Choroid plexus epithelial cell (primary cell): ENCODE results near the gene GPR119.

Source experiments
- DNase-seq: peaks from one replicate; pipeline ENCODE4 v3.0.0-alpha.2; 2010; ENCODE audit warnings: low read depth
- H3K4me3 ChIP-seq: 2 replicates; pipeline ENCODE4 v1.5.1; 2011; ENCODE audit warnings: low read depth, mild to moderate bottlenecking, control low read depth, low read length, moderate library complexity
- CTCF ChIP-seq: conservative IDR thresholded peaks from 2 replicates; pipeline ENCODE4 v1.5.1; 2011; ENCODE audit warnings: low read depth, mild to moderate bottlenecking, control low read depth, inconsistent platforms, low read length, moderate library complexity

Gene GPR119

GRCh38 chrX:130414800-130415199 lies 29.3 kb upstream of the GPR119 start:
- TF ChIP-seq CTCF: no peak
- no peak overlapping the region for H3K4me3 ChIP-seq
- DNase-seq: no peak

GRCh38 chrX:130413415-130413814 lies 27.9 kb upstream of the GPR119 start:
- no peak overlapping the region for H3K4me3 ChIP-seq
- TF ChIP-seq CTCF: no peak
- DNase-seq: peak; percentile 7

GRCh38 chrX:130402208-130402684 lies 16.8 kb upstream of the GPR119 start:
- no peak for DNase-seq
- TF ChIP-seq CTCF: no peak
- peak overlapping the region; percentile 78 for H3K4me3 ChIP-seq

- TF ChIP-seq CTCF: no peak
- H3K4me3 ChIP-seq: peak within 1 kb of the TSS; percentile 78
- DNase-seq: peak; percentile 75
Observed at GRCh38 chrX:130401415-130402207, 16.1 kb upstream of the GPR119 start, which contains the start of gene RBMX2. Gene RBMX2, plus strand, starts transcription at chrX:130401987. Its CDS starts 46 bp downstream, at chrX:130402033.

DNA sequence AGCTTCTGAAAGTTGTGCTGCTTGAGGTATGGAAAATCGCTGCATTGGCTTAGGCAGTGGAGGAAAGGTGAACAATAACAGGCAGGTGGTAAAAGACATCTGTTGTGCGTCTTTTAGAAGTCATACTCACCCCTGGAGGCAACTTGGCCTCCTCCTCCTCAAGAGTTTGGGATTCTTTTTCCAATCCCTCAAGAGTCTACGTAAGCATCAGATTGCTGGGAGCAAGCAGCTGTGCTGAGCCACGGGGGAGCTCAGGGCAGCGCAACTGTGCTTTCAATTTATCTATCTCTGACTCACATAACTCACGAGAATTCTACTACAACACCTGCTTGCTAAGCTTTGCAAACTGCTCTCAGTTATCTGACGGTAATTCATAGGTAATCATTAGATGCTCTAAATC lies 9.9 kb upstream of the GPR119 start:
- H3K4me3 ChIP-seq: no peak overlapping the region
- no peak for TF ChIP-seq CTCF
- no peak for DNase-seq

DNA sequence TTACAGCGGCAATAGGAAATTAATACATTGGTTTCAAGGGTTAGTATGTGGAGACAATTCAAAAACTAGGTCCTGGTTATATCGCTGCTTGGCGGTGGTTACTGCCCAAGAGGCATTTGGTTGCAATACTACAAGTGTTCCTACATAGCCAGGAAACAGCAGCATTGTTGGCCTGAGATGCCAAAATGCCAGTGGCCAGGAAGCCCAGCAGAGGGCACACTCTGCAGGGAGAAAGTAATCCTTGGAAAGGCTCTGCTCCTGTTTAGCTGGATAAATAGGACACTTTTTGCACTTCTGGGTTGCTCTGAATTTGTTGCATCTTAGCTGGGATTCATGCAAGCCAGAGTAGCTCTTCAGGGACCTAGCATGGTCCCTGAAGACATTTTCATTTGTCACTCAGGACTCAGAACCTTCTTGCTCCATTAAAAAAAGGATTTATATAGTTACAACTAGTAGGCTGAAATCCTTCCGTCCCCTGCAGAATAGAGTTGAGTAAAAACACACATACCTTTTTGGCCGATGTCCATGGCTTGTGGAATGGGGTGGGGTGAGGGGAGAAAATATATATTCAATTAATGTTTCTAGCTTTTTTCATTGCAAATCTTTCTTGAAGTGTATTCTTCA lies 8.1 kb upstream of the GPR119 start:
- peak; percentile 76 for TF ChIP-seq CTCF
- no peak overlapping the region for H3K4me3 ChIP-seq
- peak; percentile 62 for DNase-seq

DNA sequence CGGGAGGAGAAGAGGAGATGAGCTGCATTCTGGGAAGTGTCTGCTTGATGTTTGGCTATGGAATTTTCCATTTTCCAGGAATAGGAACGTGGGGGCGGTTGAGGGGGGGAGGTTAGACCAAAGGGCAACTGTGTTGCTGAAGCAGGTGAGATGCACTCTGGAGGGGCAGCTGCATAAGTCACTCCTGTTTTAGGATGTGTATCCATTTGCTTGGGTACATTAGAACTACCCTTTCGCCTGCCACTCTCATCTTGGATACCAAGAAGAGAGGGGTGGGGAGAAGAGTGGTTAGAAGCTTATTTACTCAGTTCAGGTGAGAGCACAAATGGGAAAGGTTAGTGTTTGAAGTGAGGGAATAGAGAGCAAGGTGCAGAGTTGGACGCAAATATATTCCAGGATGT lies 934 bp upstream of the GPR119 start:
- TF ChIP-seq CTCF: no peak
- no peak for DNase-seq
- H3K4me3 ChIP-seq: no peak overlapping the region
